Measurements from ENCODE around the gene KIAA1210.
A peak's percentile ranks its signal among the peaks of the same experiment; 100 is the strongest.

Gene KIAA1210

DNA sequence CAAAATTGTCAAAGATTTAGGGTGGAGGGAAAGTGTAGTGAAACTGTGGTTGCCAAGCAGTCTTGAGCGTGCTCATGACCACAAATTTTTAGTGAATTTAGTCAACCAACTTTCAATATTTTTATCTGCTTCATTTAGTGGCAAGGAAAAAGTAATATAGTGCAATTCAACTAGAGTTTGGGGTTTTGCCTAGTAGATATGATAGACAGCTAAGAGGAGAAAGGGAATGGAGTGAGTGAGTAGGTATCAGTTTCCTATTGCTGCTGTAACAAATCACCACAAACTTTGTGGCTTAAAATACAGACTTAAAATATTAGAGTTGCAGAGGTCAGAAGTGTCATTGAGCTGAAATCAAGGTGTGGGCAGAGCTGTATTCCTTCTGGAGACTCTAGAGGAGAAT, 58.5 kb downstream of the KIAA1210 start:
- TF ChIP-seq, protein P1, sequence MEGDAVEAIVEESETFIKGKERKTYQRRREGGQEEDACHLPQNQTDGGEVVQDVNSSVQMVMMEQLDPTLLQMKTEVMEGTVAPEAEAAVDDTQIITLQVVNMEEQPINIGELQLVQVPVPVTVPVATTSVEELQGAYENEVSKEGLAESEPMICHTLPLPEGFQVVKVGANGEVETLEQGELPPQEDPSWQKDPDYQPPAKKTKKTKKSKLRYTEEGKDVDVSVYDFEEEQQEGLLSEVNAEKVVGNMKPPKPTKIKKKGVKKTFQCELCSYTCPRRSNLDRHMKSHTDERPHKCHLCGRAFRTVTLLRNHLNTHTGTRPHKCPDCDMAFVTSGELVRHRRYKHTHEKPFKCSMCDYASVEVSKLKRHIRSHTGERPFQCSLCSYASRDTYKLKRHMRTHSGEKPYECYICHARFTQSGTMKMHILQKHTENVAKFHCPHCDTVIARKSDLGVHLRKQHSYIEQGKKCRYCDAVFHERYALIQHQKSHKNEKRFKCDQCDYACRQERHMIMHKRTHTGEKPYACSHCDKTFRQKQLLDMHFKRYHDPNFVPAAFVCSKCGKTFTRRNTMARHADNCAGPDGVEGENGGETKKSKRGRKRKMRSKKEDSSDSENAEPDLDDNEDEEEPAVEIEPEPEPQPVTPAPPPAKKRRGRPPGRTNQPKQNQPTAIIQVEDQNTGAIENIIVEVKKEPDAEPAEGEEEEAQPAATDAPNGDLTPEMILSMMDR (IDR thresholded peaks at IDR 0.05; ENCODE audit: control insufficient read depth, extremely low read depth, insufficient read depth), result no peak

DNA sequence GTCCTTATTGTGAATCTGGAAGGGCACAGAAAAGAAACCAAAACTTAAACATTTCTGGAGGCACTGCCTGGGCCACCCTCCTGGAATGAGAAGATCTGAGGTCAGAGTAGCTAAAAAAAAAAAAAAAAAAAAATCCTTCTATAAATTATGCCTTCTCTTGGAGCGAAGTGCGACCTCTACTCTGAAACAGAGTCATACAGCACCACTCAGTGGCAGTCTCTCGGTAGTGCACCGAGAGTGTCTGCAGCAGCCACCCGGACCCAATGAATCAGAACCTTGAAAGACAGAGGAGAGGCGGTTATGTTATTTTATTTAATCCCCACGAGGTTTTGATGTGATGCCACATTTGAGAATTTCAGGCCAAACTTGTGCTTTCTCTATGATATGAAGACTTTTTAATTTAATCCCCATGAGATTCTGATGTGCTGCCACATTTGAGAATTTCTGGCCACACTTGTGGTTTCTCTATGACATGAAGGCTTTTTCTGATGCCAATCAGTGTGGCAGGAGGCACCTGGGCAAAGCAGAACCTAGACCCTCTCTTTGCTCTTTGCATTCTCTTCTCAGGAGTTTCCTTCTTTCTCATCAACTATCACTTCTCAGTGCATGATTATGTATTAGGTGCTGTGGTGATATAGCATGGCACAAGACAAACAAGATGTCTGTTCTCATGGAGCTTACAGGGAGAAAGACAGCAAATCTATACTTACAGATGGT, 60.4 kb downstream of the KIAA1210 start:
- TF ChIP-seq, protein P1 (IDR thresholded peaks at IDR 0.05; ENCODE audit: control insufficient read depth, extremely low read depth, insufficient read depth), result peak; percentile 72
- H3K4me3 ChIP-seq (ENCODE audit: low read depth, low read length), result no peak overlapping the region
- DNase-seq (ENCODE audit: low read depth), result no peak

More for the DNA sequence above, 58.5 kb downstream of the KIAA1210 start:
- no peak for DNase-seq (ENCODE audit: low read depth)
- no peak overlapping the region for H3K4me3 ChIP-seq (ENCODE audit: low read depth, low read length)

DNA sequence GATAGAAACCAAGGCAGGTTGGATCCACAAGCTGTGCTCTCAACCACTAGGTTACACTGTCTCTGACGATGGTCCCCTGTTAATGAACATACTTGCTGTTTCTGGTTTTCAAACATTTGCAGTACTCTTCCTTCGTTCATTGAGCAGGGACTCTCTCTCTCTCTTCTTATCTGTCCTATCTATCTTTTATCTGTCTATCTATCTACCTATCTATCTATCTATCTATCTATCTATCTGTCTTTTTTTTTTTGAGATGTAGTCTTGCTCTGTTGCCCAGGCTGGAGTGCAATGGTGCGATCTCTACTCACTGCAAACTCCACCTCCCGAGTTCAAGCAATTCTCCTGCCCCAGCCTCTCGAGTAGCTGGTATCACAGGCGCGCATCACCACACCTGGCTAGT, 64.2 kb downstream of the KIAA1210 start:
- no peak for DNase-seq (ENCODE audit: low read depth)
- H3K4me3 ChIP-seq (ENCODE audit: low read depth, low read length), result no peak overlapping the region
- TF ChIP-seq, protein P1 (IDR thresholded peaks at IDR 0.05; ENCODE audit: control insufficient read depth, extremely low read depth, insufficient read depth), result no peak

DNA sequence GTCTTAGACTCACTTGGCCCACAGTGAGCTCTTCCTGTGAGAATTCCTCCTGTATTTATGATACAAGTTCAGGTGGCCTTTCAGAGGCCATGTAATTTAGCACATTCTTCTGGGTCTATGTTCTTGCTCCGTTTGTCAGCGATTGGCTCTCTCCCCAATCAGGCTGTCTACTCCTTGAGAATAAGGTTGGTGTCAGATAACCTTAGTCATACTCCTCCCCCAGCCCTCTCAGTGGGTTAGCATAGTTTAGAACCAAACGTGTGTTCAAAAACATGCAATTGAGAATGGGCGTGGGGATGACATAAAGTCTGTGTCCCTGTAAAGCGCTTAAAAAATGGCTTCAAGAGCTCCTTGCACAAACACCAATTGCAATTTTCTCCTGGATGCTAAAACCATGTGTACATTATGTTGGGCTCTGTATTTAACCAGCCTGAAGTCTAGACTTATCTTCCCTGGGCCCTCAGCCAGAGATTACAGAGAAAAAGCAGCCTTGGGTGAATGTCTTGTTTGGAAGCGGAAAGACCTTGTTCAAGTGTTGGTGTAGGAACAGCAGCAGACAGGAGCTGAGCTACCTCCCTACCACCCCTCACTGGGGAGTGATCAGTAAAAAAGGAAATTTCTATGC, 64.8 kb downstream of the KIAA1210 start:
- DNase-seq (ENCODE audit: low read depth), result no peak
- no peak overlapping the region for H3K4me3 ChIP-seq (ENCODE audit: low read depth, low read length)
- TF ChIP-seq, protein P1 (IDR thresholded peaks at IDR 0.05; ENCODE audit: control insufficient read depth, extremely low read depth, insufficient read depth), result no peak

DNA sequence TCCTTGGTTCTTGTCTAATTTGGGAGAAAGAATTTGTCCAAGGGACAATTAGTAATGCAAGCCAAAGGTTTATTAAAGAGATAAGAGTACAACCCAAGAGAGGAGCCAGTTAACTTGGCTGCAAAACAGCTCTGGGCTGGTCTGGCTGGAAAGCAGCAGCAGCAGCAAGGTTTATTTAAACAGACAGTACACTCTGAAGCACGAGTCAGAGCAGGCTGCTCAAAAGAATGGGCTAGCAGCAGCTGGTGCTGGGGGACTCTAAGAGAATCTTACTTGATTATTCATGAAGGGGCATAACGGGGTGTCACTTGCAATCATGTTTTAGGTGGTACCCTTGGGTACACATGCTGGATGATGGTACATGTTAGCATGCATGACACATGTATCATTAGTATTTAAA, 71.9 kb downstream of the KIAA1210 start:
- TF ChIP-seq, protein P1 (IDR thresholded peaks at IDR 0.05; ENCODE audit: control insufficient read depth, extremely low read depth, insufficient read depth), result no peak
- peak; percentile 40 for DNase-seq (ENCODE audit: low read depth)

DNA sequence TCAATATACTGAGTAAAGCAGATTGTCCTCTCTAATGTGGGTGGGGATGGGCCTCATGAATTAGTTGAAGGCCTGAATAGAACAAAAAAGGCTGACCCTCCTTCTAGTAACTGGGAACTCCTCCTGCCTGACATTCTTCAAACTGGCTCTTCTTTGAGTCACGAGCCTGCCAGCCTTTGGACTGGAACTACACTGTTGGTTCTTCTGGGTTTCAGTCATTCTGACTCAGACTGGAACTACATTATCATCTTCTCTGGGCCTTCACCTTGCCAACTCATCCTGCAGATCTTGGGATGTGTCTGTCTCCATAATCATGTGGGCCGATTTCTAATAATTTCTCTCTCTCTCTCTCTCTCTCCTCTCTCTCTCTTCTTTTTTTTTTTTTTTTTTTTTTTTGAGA, 81.7 kb downstream of the KIAA1210 start:
- TF ChIP-seq, protein P1 (IDR thresholded peaks at IDR 0.05; ENCODE audit: control insufficient read depth, extremely low read depth, insufficient read depth), result no peak
- no peak for DNase-seq (ENCODE audit: low read depth)
- H3K4me3 ChIP-seq (ENCODE audit: low read depth, low read length), result no peak overlapping the region

More for the DNA sequence above, 71.9 kb downstream of the KIAA1210 start:
- no peak overlapping the region for H3K4me3 ChIP-seq (ENCODE audit: low read depth, low read length)

Measured in LNCaP clone FGC (cell line).